Coronary artery (tissue), 2 donors: ENCODE data around the gene AGBL4.
"Not testable (repeated sequence)": the region's sequence is repeated elsewhere in the genome, so short reads cannot be mapped to it uniquely, and the experiment has no call there.

Experiments used
- DNase-seq: peaks from one replicate; pipeline ENCODE4 v3.0.0-alpha.2; 2017; ENCODE audit warnings: low spot score
- H3K27ac ChIP-seq, 2 donors: fragments of 200-600 bp; sonication (generic); one replicate each; pipeline ENCODE4 v1.5.1; 2016 to 2019
- H3K4me3 ChIP-seq: fragments of 200-600 bp; sonication (generic); 2 replicates; pipeline ENCODE4 v1.5.1; 2016; ENCODE audit warnings: mild to moderate bottlenecking, moderate library complexity
- TF ChIP-seq, protein P1 (sequence below): fragments of 200-600 bp; sonication (generic); IDR thresholded peaks from one replicate; pipeline ENCODE4 v1.5.1; 2019; ENCODE audit warnings: antibody characterized with exemption

AGBL4 gene

GRCh38 chr1:48524892-48525467, 1498.8 kb downstream of the AGBL4 start:
- no peak for DNase-seq
- Histone ChIP-seq H3K4me3 (no peak overlapping the region), H3K27ac (no peak overlapping the region)
- TF ChIP-seq, protein P1, sequence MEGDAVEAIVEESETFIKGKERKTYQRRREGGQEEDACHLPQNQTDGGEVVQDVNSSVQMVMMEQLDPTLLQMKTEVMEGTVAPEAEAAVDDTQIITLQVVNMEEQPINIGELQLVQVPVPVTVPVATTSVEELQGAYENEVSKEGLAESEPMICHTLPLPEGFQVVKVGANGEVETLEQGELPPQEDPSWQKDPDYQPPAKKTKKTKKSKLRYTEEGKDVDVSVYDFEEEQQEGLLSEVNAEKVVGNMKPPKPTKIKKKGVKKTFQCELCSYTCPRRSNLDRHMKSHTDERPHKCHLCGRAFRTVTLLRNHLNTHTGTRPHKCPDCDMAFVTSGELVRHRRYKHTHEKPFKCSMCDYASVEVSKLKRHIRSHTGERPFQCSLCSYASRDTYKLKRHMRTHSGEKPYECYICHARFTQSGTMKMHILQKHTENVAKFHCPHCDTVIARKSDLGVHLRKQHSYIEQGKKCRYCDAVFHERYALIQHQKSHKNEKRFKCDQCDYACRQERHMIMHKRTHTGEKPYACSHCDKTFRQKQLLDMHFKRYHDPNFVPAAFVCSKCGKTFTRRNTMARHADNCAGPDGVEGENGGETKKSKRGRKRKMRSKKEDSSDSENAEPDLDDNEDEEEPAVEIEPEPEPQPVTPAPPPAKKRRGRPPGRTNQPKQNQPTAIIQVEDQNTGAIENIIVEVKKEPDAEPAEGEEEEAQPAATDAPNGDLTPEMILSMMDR: no peak

- DNase-seq: no peak
- Histone ChIP-seq H3K4me3 (no peak overlapping the region), H3K27ac (no peak overlapping the region)
- TF ChIP-seq, protein P1: no peak
Measured at GRCh38 chr1:48523558-48523957, 1500.2 kb downstream of the AGBL4 start.

- H3K4me3 ChIP-seq, H3K27ac ChIP-seq, DNase-seq: not testable (repeated sequence)
Measured at GRCh38 chr1:48519896-48520295, 1503.9 kb downstream of the AGBL4 start.

DNA sequence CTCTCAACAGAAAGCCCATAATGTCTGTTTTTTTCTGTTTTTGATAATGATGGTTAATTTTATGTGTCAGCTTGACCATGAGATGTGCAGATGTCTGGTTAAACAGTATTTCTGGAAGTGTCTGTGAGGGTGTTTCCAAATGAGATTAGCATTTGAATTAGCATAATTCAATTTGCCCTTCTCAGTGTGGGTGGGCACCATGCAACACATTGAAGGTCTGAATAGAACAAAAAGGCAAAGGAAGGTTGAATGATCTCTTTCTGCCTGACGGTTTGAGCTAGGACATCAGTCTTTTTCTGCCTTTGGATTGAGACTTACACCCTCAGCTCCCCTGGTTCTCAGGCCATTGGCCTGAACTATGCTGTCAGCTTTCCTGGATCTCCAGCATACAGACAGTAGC, 1516.9 kb downstream of the AGBL4 start:
- DNase-seq: no peak
- Histone ChIP-seq H3K4me3 (no peak overlapping the region), H3K27ac (no peak overlapping the region)
- TF ChIP-seq, protein P1: no peak

- Histone ChIP-seq H3K27ac (no peak overlapping the region), H3K4me3 (no peak overlapping the region)
- DNase-seq: no peak
- TF ChIP-seq, protein P1: no peak
Measured at GRCh38 chr1:48500541-48501450, 1523.0 kb downstream of the AGBL4 start.

GRCh38 chr1:48499211-48499735, 1524.5 kb downstream of the AGBL4 start:
- no peak overlapping the region for H3K27ac ChIP-seq
- TF ChIP-seq, protein P1: no peak
- DNase-seq: no peak
- H3K4me3 ChIP-seq: no peak overlapping the region

DNA sequence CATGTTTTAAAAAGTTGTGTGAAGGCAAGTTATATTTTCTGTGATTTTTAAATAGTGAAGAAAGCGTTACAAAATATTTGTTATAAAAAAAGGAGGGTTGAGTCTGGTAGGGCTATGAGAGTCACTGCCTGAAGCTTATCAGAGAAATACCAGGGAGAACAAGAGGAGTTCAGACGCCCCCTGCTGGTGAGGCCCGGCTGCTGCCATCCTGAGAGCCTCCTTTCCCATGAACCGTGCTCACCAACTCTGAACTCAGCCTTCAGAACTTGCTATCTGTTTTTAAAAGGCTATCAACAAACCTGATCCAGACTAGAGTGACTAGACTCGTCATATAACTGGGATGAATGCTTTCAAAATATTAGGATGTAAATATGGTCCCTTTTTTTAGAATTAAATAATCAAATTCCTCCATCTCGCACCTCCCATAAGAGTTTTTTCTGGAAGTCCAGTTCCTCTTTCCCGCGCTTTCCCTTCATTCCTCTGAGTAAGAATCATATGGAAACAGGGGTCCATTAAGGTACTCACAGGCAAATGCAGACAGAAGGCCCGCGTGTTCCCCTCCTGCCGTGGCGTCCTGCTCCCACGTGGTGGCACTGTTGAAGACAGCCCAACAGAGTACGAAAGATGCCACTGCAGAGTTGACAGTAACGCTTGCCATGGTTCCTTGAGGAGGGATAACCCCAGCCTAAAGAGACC, 1525.5 kb downstream of the AGBL4 start:
- TF ChIP-seq, protein P1: peak; percentile 69
- H3K4me3 ChIP-seq: peak overlapping the region; percentile 21
- no peak overlapping the region for H3K27ac ChIP-seq
- no peak for DNase-seq
